NCI-H446 treated with DMSO at 0.1 percent for 48 hours (cell line): Measurements from ENCODE around the gene SETD3.

Experiments
- DNase-seq: peaks from one replicate; lab custom pipeline; 2025; lab: John Stamatoyannopoulos, UW

The SETD3 gene

GRCh38 chr14:99460793-99461192 is 19.9 kb downstream of the SETD3 start:
- no peak for DNase-seq

GRCh38 chr14:99459481-99460100 is 21.1 kb downstream of the SETD3 start:
- DNase-seq: no peak

GRCh38 chr14:99454246-99454645 is 26.4 kb downstream of the SETD3 start:
- DNase-seq: no peak

GRCh38 chr14:99452968-99453367 is 27.7 kb downstream of the SETD3 start:
- no peak for DNase-seq

- no peak for DNase-seq
These were observed 29.4 kb downstream of the SETD3 start for GRCh38 chr14:99451234-99451633.

- DNase-seq: no peak
These were observed 30.4 kb downstream of the SETD3 start for GRCh38 chr14:99450266-99450665.

GRCh38 chr14:99447739-99448138 is 32.9 kb downstream of the SETD3 start:
- DNase-seq: no peak

GRCh38 chr14:99445931-99446330 is 34.7 kb downstream of the SETD3 start:
- DNase-seq: no peak

- DNase-seq: no peak
These were observed 38.7 kb downstream of the SETD3 start for GRCh38 chr14:99441918-99442317.

- DNase-seq: no peak
These were observed 39.3 kb downstream of the SETD3 start for GRCh38 chr14:99441157-99441870.

- DNase-seq: no peak
These were observed 40.4 kb downstream of the SETD3 start for GRCh38 chr14:99440278-99440677.

- no peak for DNase-seq
These were observed 43.0 kb downstream of the SETD3 start for GRCh38 chr14:99437706-99438105.

GRCh38 chr14:99436247-99437180 is 44.1 kb downstream of the SETD3 start:
- DNase-seq: no peak

GRCh38 chr14:99435327-99435726 is 45.3 kb downstream of the SETD3 start:
- no peak for DNase-seq

GRCh38 chr14:99432485-99432884 is 48.2 kb downstream of the SETD3 start:
- DNase-seq: no peak

GRCh38 chr14:99431986-99432385 is 48.7 kb downstream of the SETD3 start:
- DNase-seq: no peak

- DNase-seq: no peak
These were observed 50.2 kb downstream of the SETD3 start for GRCh38 chr14:99430491-99430890.

GRCh38 chr14:99427632-99428300 is 52.9 kb downstream of the SETD3 start:
- DNase-seq: peak; percentile 13

GRCh38 chr14:99426813-99427346 is 53.8 kb downstream of the SETD3 start:
- DNase-seq: no peak

GRCh38 chr14:99426265-99426664 is 54.4 kb downstream of the SETD3 start:
- DNase-seq: no peak

- DNase-seq: no peak
These were observed 55.4 kb downstream of the SETD3 start for GRCh38 chr14:99425272-99425681.

GRCh38 chr14:99424306-99424877 is 56.3 kb downstream of the SETD3 start:
- no peak for DNase-seq
